ENCODE results near the gene MAGI2. TPM values are rescaled to one million over a fixed set of nuclear protein-coding genes. Genes with fewer than 3 reads are reported as not detected.
"Not testable (repeated sequence)": the region's sequence is repeated elsewhere in the genome, so short reads cannot be mapped to it uniquely, and the experiment has no call there.

The MAGI2 gene
- polyA plus RNA-seq, 3 donors: 0.03 to 0.11 TPM; not detected in 1

- H3K9ac ChIP-seq (ENCODE audit: insufficient read depth, low read length, poor library complexity, severe bottlenecking): no peak overlapping the region
- no peak overlapping the region for H3K27ac ChIP-seq (ENCODE audit: low read depth in 1 of 2, low read length in 2 of 2)
- H4K20me1 ChIP-seq (ENCODE audit: insufficient read depth, low read length): no peaks in the 10 kb centered on the region
- Mint-ChIP-seq H3K36me3 (no peaks in the 10 kb centered on the region), H3K9me3 (peaks cover 0 to 9% (median 3%) of the 10 kb centered on the region in 7 donors), H3K4me3 (no peak overlapping the region), H3K27me3 (ENCODE audit: low read depth in 3 of 3) (no peaks in the 10 kb centered on the region), H3K4me1 (no peaks in the 10 kb centered on the region), H3K27ac (no peak overlapping the region)
- H3K4me2 ChIP-seq (replicated peaks; ENCODE audit: extremely low read depth, low read length, poor library complexity, severe bottlenecking): no peak overlapping the region
- no peak for DNase-seq
- H3K79me2 ChIP-seq (ENCODE audit: insufficient read depth, low read length): no peaks in the 10 kb centered on the region
- WGBS (ENCODE audit: insufficient coverage): 38% methylated on average over 2 of the region's 4 CpGs
- H3K27me3 ChIP-seq (ENCODE audit: control insufficient read depth in 2 of 2, insufficient read depth in 2 of 2, low read length in 2 of 2): no peaks in the 10 kb centered on the region
- intact Hi-C loops (cut with micrococcal nuclease): no loop called here
- H2AFZ ChIP-seq (ENCODE audit: insufficient read depth, low read depth, low read length, poor library complexity, severe bottlenecking): no peak overlapping the region
- H3K4me1 ChIP-seq (ENCODE audit: control insufficient read depth in 1 of 2, insufficient read depth in 2 of 2, low read length in 2 of 2): no peaks in the 10 kb centered on the region
- TF ChIP-seq CTCF (IDR thresholded peaks at IDR 0.05): no peak
- no peak overlapping the region for H3K4me3 ChIP-seq (replicated peaks in 1 of 3; ENCODE audit: low read depth in 2 of 3, low read length in 3 of 3)
- peaks cover 0 to 9% of the 10 kb centered on the region in 2 donors for H3K9me3 ChIP-seq (replicated peaks in 1 of 2; ENCODE audit: control insufficient read depth in 1 of 2, insufficient read depth in 1 of 2, low read length in 2 of 2)
- no peaks in the 10 kb centered on the region for H3K36me3 ChIP-seq (replicated peaks in 1 of 2; ENCODE audit: control insufficient read depth in 1 of 2, insufficient read depth in 2 of 2, low read length in 2 of 2)
Observed at GRCh38 chr7:78585980-78586379, 867.5 kb downstream of the MAGI2 start.

- H2AFZ ChIP-seq (ENCODE audit: insufficient read depth, low read depth, low read length, poor library complexity, severe bottlenecking): no peak overlapping the region
- Mint-ChIP-seq H3K27ac (no peak overlapping the region), H3K4me3 (no peak overlapping the region), H3K4me1 (no peaks in the 10 kb centered on the region), H3K36me3 (no peaks in the 10 kb centered on the region), H3K27me3 (ENCODE audit: low read depth in 3 of 3) (peaks cover 0 to 3% (median 2%) of the 10 kb centered on the region in 3 donors), H3K9me3 (peaks cover 0 to 2% (median 0%) of the 10 kb centered on the region in 7 donors)
- WGBS (ENCODE audit: insufficient coverage): 17% methylated on average over 1 of the region's 2 CpGs
- DNase-seq: no peak
- H3K9ac ChIP-seq (ENCODE audit: insufficient read depth, low read length, poor library complexity, severe bottlenecking): no peak overlapping the region
- H3K79me2 ChIP-seq (ENCODE audit: insufficient read depth, low read length): no peaks in the 10 kb centered on the region
- no peaks in the 10 kb centered on the region for H3K4me1 ChIP-seq (ENCODE audit: control insufficient read depth in 1 of 2, insufficient read depth in 2 of 2, low read length in 2 of 2)
- no peak overlapping the region for H3K27ac ChIP-seq (ENCODE audit: low read depth in 1 of 2, low read length in 2 of 2)
- no peak overlapping the region for H3K4me2 ChIP-seq (replicated peaks; ENCODE audit: extremely low read depth, low read length, poor library complexity, severe bottlenecking)
- no peak for TF ChIP-seq CTCF (IDR thresholded peaks at IDR 0.05)
- no peaks in the 10 kb centered on the region for H3K27me3 ChIP-seq (ENCODE audit: control insufficient read depth in 2 of 2, insufficient read depth in 2 of 2, low read length in 2 of 2)
- intact Hi-C loops (cut with micrococcal nuclease): no loop called here
- no peaks in the 10 kb centered on the region for H3K9me3 ChIP-seq (replicated peaks in 1 of 2; ENCODE audit: control insufficient read depth in 1 of 2, insufficient read depth in 1 of 2, low read length in 2 of 2)
- no peak overlapping the region for H3K4me3 ChIP-seq (replicated peaks in 1 of 3; ENCODE audit: low read depth in 2 of 3, low read length in 3 of 3)
- H3K36me3 ChIP-seq (replicated peaks in 1 of 2; ENCODE audit: control insufficient read depth in 1 of 2, insufficient read depth in 2 of 2, low read length in 2 of 2): no peaks in the 10 kb centered on the region
- no peaks in the 10 kb centered on the region for H4K20me1 ChIP-seq (ENCODE audit: insufficient read depth, low read length)
Observed at GRCh38 chr7:78578686-78579085, 874.8 kb downstream of the MAGI2 start.

GRCh38 chr7:78577174-78577952 is 876.1 kb downstream of the MAGI2 start:
- H3K27ac Mint-ChIP-seq; H3K4me2 ChIP-seq (replicated peaks; ENCODE audit: extremely low read depth, low read length, poor library complexity, severe bottlenecking); H3K9me3 Mint-ChIP-seq; H3K36me3 ChIP-seq (replicated peaks in 1 of 2; ENCODE audit: control insufficient read depth in 1 of 2, insufficient read depth in 2 of 2, low read length in 2 of 2); H3K9me3 ChIP-seq (replicated peaks in 1 of 2; ENCODE audit: control insufficient read depth in 1 of 2, insufficient read depth in 1 of 2, low read length in 2 of 2); intact Hi-C loops (cut with micrococcal nuclease); H3K27me3 Mint-ChIP-seq (ENCODE audit: low read depth in 3 of 3); H3K9ac ChIP-seq (ENCODE audit: insufficient read depth, low read length, poor library complexity, severe bottlenecking); H3K79me2 ChIP-seq (ENCODE audit: insufficient read depth, low read length); H4K20me1 ChIP-seq (ENCODE audit: insufficient read depth, low read length); H3K4me3 Mint-ChIP-seq; H3K4me1 Mint-ChIP-seq; H3K36me3 Mint-ChIP-seq; H3K27ac ChIP-seq (ENCODE audit: low read depth in 1 of 2, low read length in 2 of 2); H3K4me1 ChIP-seq (ENCODE audit: control insufficient read depth in 1 of 2, insufficient read depth in 2 of 2, low read length in 2 of 2); H3K27me3 ChIP-seq (ENCODE audit: control insufficient read depth in 2 of 2, insufficient read depth in 2 of 2, low read length in 2 of 2); DNase-seq; H3K4me3 ChIP-seq (replicated peaks in 1 of 3; ENCODE audit: low read depth in 2 of 3, low read length in 3 of 3); H2AFZ ChIP-seq (ENCODE audit: insufficient read depth, low read depth, low read length, poor library complexity, severe bottlenecking): not testable (repeated sequence)
- WGBS (ENCODE audit: insufficient coverage): no CpG with 5 or more reads among the region's 7 CpGs

Data from CD14-positive monocyte (primary cell).